DOHH2 (cell line): ENCODE data around the gene IL22.

Experiments
- CTCF ChIP-seq: fragments of 200-600 bp; sonication (generic); IDR thresholded peaks from one replicate; pipeline ENCODE4 v1.5.1; 2014; ENCODE audit warnings: antibody characterized with exemption, mild to moderate bottlenecking, low read depth, low read length; ENCODE audit not compliant: poor library complexity, severe bottlenecking
- EZH2phosphoT487 ChIP-seq: fragments of 200-600 bp; sonication (generic); IDR thresholded peaks from 2 replicates; pipeline ENCODE4 v1.6.1; 2017; ENCODE audit warnings: borderline replicate concordance, mild to moderate bottlenecking, antibody characterized with exemption, low read length, moderate library complexity, mixed read lengths

GRCh38 chr12:68210875-68211274 is 42.5 kb downstream of the IL22 start:
- TF ChIP-seq CTCF (no peak), EZH2phosphoT487 (no peak)
